Measurements from ENCODE around the gene SLC26A3. TPM values are rescaled to one million over a fixed set of nuclear protein-coding genes. Genes with fewer than 3 reads are reported as not detected.

Gene SLC26A3
- total and polyA plus RNA-seq, 12 donors, result 0.03 to 0.50 (median 0.43) TPM; not detected in 8

- Histone ChIP-seq H3K36me3 (replicated peaks in 1 of 2) (no peaks in the 10 kb centered on the region), H3K27ac (no peak overlapping the region), H3K4me3 (no peak overlapping the region), H3K27me3 (peaks cover 4% of the 10 kb centered on the region), H3K4me1 (replicated peaks in 1 of 2) (no peaks in the 10 kb centered on the region), H3K9me3 (replicated peaks in 1 of 3) (no peaks in the 10 kb centered on the region)
- intact Hi-C loops (cut with DNase I), result no loop called here
- 78 to 85% (median 81%) methylated on average over 6 of the region's 6 CpGs for WGBS, 4 donors
- TF ChIP-seq CTCF (IDR thresholded peaks at IDR 0.05) (no peak), POLR2A (IDR thresholded peaks at IDR 0.05) (no peak)
- DNase-seq, result no peak
These were observed 10.7 kb downstream of the SLC26A3 start for GRCh38 chr7:107792364-107792763.

GRCh38 chr7:107789647-107790046 lies 13.4 kb downstream of the SLC26A3 start:
- Histone ChIP-seq H3K9me3 (replicated peaks in 1 of 3) (no peaks in the 10 kb centered on the region), H3K4me1 (replicated peaks in 1 of 2) (no peaks in the 10 kb centered on the region), H3K4me3 (no peak overlapping the region), H3K36me3 (replicated peaks in 1 of 2) (no peaks in the 10 kb centered on the region), H3K27me3 (peaks cover 7% of the 10 kb centered on the region), H3K27ac (no peak overlapping the region)
- DNase-seq, result no peak
- intact Hi-C loops (cut with DNase I), result no loop called here
- 84 to 89% (median 86%) methylated on average over 6 of the region's 6 CpGs for WGBS, 4 donors
- TF ChIP-seq CTCF (IDR thresholded peaks at IDR 0.05), result no peak
- TF ChIP-seq POLR2A (IDR thresholded peaks at IDR 0.05), result no peak

GRCh38 chr7:107788662-107789061 lies 14.4 kb downstream of the SLC26A3 start:
- intact Hi-C loops (cut with DNase I), result no loop called here
- no peak overlapping the region for H3K27ac ChIP-seq
- H3K4me1 ChIP-seq (replicated peaks in 1 of 2), result no peaks in the 10 kb centered on the region

GRCh38 chr7:107788216-107788615 lies 14.8 kb downstream of the SLC26A3 start:
- no peaks in the 10 kb centered on the region for H3K9me3 ChIP-seq (replicated peaks in 1 of 3)
- H3K36me3 ChIP-seq (replicated peaks in 1 of 2), result no peaks in the 10 kb centered on the region
- no peak overlapping the region for H3K4me3 ChIP-seq
- 88 to 92% (median 92%) methylated on average over 1 of the region's 1 CpG for WGBS, 4 donors
- H3K27me3 ChIP-seq, result peaks cover 10% of the 10 kb centered on the region
- intact Hi-C loops (cut with DNase I), result no loop called here
- no peak for DNase-seq
- no peak overlapping the region for H3K27ac ChIP-seq
- H3K4me1 ChIP-seq (replicated peaks in 1 of 2), result no peaks in the 10 kb centered on the region
- no peak for TF ChIP-seq POLR2A (IDR thresholded peaks at IDR 0.05)

More at GRCh38 chr7:107788662-107789061, 14.4 kb downstream of the SLC26A3 start:
- no peak for TF ChIP-seq CTCF (IDR thresholded peaks at IDR 0.05)
- TF ChIP-seq POLR2A (IDR thresholded peaks at IDR 0.05), result no peak
- no peaks in the 10 kb centered on the region for H3K36me3 ChIP-seq (replicated peaks in 1 of 2)
- no peak for DNase-seq
- no peaks in the 10 kb centered on the region for H3K9me3 ChIP-seq (replicated peaks in 1 of 3)
- H3K4me3 ChIP-seq, result no peak overlapping the region
- 61 to 74% (median 70%) methylated on average over 3 of the region's 3 CpGs for WGBS, 4 donors
- peaks cover 10% of the 10 kb centered on the region for H3K27me3 ChIP-seq

GRCh38 chr7:107785926-107786325 lies 17.1 kb downstream of the SLC26A3 start:
- H3K4me1 ChIP-seq (replicated peaks in 1 of 2), result no peaks in the 10 kb centered on the region
- H3K36me3 ChIP-seq (replicated peaks in 1 of 2), result no peaks in the 10 kb centered on the region
- no peak for TF ChIP-seq CTCF (IDR thresholded peaks at IDR 0.05)
- TF ChIP-seq POLR2A (IDR thresholded peaks at IDR 0.05), result no peak
- intact Hi-C loops (cut with DNase I), result no loop called here
- DNase-seq, result no peak
- no peak overlapping the region for H3K4me3 ChIP-seq
- 43 to 53% (median 47%) methylated on average over 2 of the region's 2 CpGs for WGBS, 4 donors
- no peaks in the 10 kb centered on the region for H3K9me3 ChIP-seq (replicated peaks in 1 of 3)
- peaks cover 10% of the 10 kb centered on the region for H3K27me3 ChIP-seq
- no peak overlapping the region for H3K27ac ChIP-seq

All from adrenal gland (tissue), 12 donors.